A673 (cell line): ENCODE measurements around the gene MYT1.

ENCODE experiments used
- EZH2 ChIP-seq: fragments of 200-600 bp; sonication (generic); IDR thresholded peaks from 2 replicates; pipeline ENCODE4 v1.6.1; 2017; ENCODE audit warnings: borderline replicate concordance, low read depth, mild to moderate bottlenecking, mixed read lengths, antibody characterized with exemption, low read length; ENCODE audit not compliant: poor library complexity, severe bottlenecking
- TF ChIP-seq, protein P1 (sequence below): fragments of 300-800, 200-600 bp; sonication (generic); conservative IDR thresholded peaks from 2 replicates; pipeline ENCODE4 v1.5.1; 2017; ENCODE audit warnings: low read depth, mild to moderate bottlenecking, antibody characterized with exemption, low read length, moderate library complexity, mixed read lengths

DNA sequence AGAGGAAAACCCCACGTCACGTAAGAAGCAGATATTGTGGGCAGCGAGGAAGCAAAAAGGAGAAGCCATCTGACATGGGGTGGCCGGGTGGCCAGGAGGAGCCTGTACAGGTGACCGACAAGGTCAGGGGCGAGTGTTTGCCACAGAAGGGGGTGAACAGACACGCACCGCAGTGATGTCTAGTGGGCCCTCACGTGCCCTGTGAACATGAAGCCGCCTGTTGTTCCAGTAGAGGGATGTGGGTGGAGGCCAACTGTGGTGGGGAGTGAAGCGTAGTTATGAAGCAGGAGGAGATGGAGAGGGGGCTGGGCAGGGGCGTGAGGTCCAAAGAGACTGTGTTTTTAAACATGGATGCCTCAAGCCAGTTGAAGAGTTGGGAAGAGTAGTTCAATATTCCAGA, 20.5 kb downstream of the MYT1 start:
- TF ChIP-seq, protein P1, sequence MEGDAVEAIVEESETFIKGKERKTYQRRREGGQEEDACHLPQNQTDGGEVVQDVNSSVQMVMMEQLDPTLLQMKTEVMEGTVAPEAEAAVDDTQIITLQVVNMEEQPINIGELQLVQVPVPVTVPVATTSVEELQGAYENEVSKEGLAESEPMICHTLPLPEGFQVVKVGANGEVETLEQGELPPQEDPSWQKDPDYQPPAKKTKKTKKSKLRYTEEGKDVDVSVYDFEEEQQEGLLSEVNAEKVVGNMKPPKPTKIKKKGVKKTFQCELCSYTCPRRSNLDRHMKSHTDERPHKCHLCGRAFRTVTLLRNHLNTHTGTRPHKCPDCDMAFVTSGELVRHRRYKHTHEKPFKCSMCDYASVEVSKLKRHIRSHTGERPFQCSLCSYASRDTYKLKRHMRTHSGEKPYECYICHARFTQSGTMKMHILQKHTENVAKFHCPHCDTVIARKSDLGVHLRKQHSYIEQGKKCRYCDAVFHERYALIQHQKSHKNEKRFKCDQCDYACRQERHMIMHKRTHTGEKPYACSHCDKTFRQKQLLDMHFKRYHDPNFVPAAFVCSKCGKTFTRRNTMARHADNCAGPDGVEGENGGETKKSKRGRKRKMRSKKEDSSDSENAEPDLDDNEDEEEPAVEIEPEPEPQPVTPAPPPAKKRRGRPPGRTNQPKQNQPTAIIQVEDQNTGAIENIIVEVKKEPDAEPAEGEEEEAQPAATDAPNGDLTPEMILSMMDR: no peak
- no peak for TF ChIP-seq EZH2
